Heart right ventricle (tissue), 16 donors: ENCODE data around the gene UMODL1. TPM values are rescaled to one million over a fixed set of nuclear protein-coding genes. Genes with fewer than 3 reads are reported as not detected.

Source experiments
- ATAC-seq, 8 donors: fragments of 200-7000 bp; cut with Tn5 transposase; one replicate each; pipeline ENCODE4 v1.9.1; 2020; ENCODE audit warnings: mild to moderate bottlenecking in 8 of 8, moderate library complexity in 8 of 8, moderate number of reproducible peaks in 1 of 8
- DNase-seq, 2 donors: peaks; one replicate each; pipeline ENCODE4 v3.0.0-alpha.2; 2020
- H3K27ac ChIP-seq, 10 donors: fragments of 200-600 bp; sonication (generic) in 2 of 10; one replicate each; pipeline versions ENCODE4 v1.5.0 to v1.8.0; 2020 to 2022; ENCODE audit warnings: mild to moderate bottlenecking in 3 of 10
- H3K27me3 ChIP-seq, 7 donors: fragments of 200-600 bp; one replicate each; pipeline ENCODE4 v1.8.0; 2021 to 2022; ENCODE audit warnings: mild to moderate bottlenecking in 2 of 7
- H3K36me3 ChIP-seq, 9 donors: fragments of 200-600 bp; sonication (generic) in 1 of 9; one replicate each; pipeline versions ENCODE4 v1.5.0 to v1.8.0; 2020 to 2022; ENCODE audit warnings: mild to moderate bottlenecking in 2 of 9
- H3K4me1 ChIP-seq, 9 donors: fragments of 200-600 bp; sonication (generic) in 1 of 9; one replicate each; pipeline versions ENCODE4 v1.5.0 to v1.8.0; 2020 to 2022; ENCODE audit warnings: mild to moderate bottlenecking in 4 of 9
- H3K4me3 ChIP-seq, 10 donors: fragments of 200-600 bp; sonication (generic) in 2 of 10; one replicate each; pipeline versions ENCODE4 v1.5.0 to v1.8.0; 2020 to 2022; ENCODE audit warnings: mild to moderate bottlenecking in 7 of 10, moderate library complexity in 2 of 10
- H3K9me3 ChIP-seq, 11 donors: fragments of 200-600 bp in 10 of 11; sonication (generic) in 2 of 11; one replicate each; pipeline versions ENCODE4 v1.5.0 to v1.8.0; 2013 to 2022; ENCODE audit warnings: mild to moderate bottlenecking in 2 of 11, control low read depth in 1 of 11, moderate library complexity in 1 of 11
- CTCF ChIP-seq, 9 donors: fragments of 200-600 bp; sonication (generic) in 2 of 9; IDR thresholded peaks; one replicate each; pipeline versions ENCODE4 v1.5.0 to v1.8.0; 2021 to 2022; ENCODE audit warnings: antibody characterized with exemption in 9 of 9, mild to moderate bottlenecking in 5 of 9, moderate library complexity in 1 of 9
- WGBS, 2 donors: extraction: QIAGEN DNeasy Blood & Tissue Kit; methylation state at CpG; one replicate each; pipeline ENCODE4 v1.1.7; 2013; ENCODE audit warnings: inconsistent platforms in 1 of 2; 5-methylcytosine and 5-hydroxymethylcytosine counted together
- intact Hi-C, 10 donors: fragments of 100-400 bp; cut with DNase I; formaldehyde crosslinking; loops; one replicate each; pipeline versions ENCODE4 v1.11.1 to v1.14.2; 2022
- polyA plus RNA-seq, 2 donors: library from polyadenylated mRNA; stranded (reverse); fragments of 200-250 nt; gene quantifications; one replicate each; pipeline ENCODE4 v1.2.3, GENCODE V29; 2013
- total RNA-seq, 10 donors: library from RNA; stranded (reverse); fragmentation: NEBNext Ultra II Directional in 3 of 10; extraction: Animal tissue kit (Norgen Biotek cat#: 25700) in 3 of 10; gene quantifications; one replicate each; pipeline versions ENCODE4 v1.2.1 to v1.2.4, GENCODE V29; 2021 to 2023
- donor health status: Arrhythmogenic right ventricular cardiomyopathy.
- donor health status: ischemic (EF 13 %, LVEDD 7.1; RV severe dilation, severe dysfunction).
- donor health status: healthy with polysubstance abuse.
- donor health status: DM: no; HTN: yes; CAD: no.
- donor health status: DM: no; HTN: no; CAD: no.
- donor health status: ischemic (EF 25% LVEDD 6.9; RV normal size, moderate dysfunction).
- donor health status: ischemic (EF 25% LVEDD 5.7; RV mildly dilated, moderate dysfunction).
- donor health status: healthy.
- donor health status: DM: yes; HTN: yes; CAD: no.
- donor health status: Ischemic cardiomyopathy.
- donor health status: ischemic (EF 35%, LVEDD 5.7; RV mildly dilated, moderate dysfunction).
- donor health status: nonischemic (EF 11% LVEDD 7.7; RV severe dilation, severe dysfunction).
- donor health status: DM: yes; HTN: yes; CAD: no.
- donor health status: PGD.
- donor health status: ischemic (EF 29% LVEDD 5.4; RV normal size, mild dysfunction).
- donor health status: nonischemic (EF 23%, LVEDD 6.1; RV moderate dilation, normal function).

The UMODL1 gene
- total and polyA plus RNA-seq, 12 donors: 0.13 to 0.31 (median 0.25) TPM; not detected in 9

GRCh38 chr21:42079008-42079938 lies 8.2 kb downstream of the UMODL1 start:
- no peak for DNase-seq
- Histone ChIP-seq H3K9me3 (no peaks in the 10 kb centered on the region), H3K36me3 (no peaks in the 10 kb centered on the region), H3K4me1 (peaks cover 0 to 20% (median 0%) of the 10 kb centered on the region in 9 donors), H3K4me3 (no peak overlapping the region), H3K27ac (no peak overlapping the region), H3K27me3 (peaks cover 0 to 28% (median 0%) of the 10 kb centered on the region in 7 donors)
- TF ChIP-seq CTCF (IDR thresholded peaks at IDR 0.05): no peak
- intact Hi-C loops: loop anchor here in 1 of 10 donors (10.0 kb wide), 1 partner anchor 856 kb away; no protein-coding TSS in a partner anchor
- ATAC-seq: no peak
- 86 to 92% methylated on average over 13 of the region's 13 CpGs for WGBS, 2 donors

- TF ChIP-seq CTCF (IDR thresholded peaks at IDR 0.05): no peak
- Histone ChIP-seq H3K4me3 (no peak overlapping the region), H3K4me1 (peaks cover 0 to 20% (median 0%) of the 10 kb centered on the region in 9 donors), H3K27ac (no peak overlapping the region), H3K9me3 (no peaks in the 10 kb centered on the region), H3K36me3 (no peaks in the 10 kb centered on the region), H3K27me3 (peaks cover 0 to 28% (median 0%) of the 10 kb centered on the region in 7 donors)
- WGBS, 2 donors: 66 to 69% methylated on average over 25 of the region's 25 CpGs
- DNase-seq (no peak), ATAC-seq (peak in 2 of 8 donors; percentile 15 to 16)
- intact Hi-C loops: loop anchor here in 1 of 10 donors (10.0 kb wide), 1 partner anchor 855 kb away; no protein-coding TSS in a partner anchor
Observed at GRCh38 chr21:42079939-42080787, 9.0 kb downstream of the UMODL1 start.

GRCh38 chr21:42080788-42081083 lies 9.6 kb downstream of the UMODL1 start:
- TF ChIP-seq CTCF (IDR thresholded peaks at IDR 0.05): no peak
- Histone ChIP-seq H3K27me3 (peaks cover 0 to 28% (median 0%) of the 10 kb centered on the region in 7 donors), H3K9me3 (no peaks in the 10 kb centered on the region), H3K27ac (peak overlapping the region in 1 of 10 donors; percentile 36), H3K4me3 (no peak overlapping the region), H3K36me3 (no peaks in the 10 kb centered on the region), H3K4me1 (peaks cover 0 to 20% (median 0%) of the 10 kb centered on the region in 9 donors)
- intact Hi-C loops: no loop called here
- no peak for DNase-seq
- 66 to 73% methylated on average over 6 of the region's 6 CpGs for WGBS, 2 donors
- peak in 2 of 8 donors; percentile 20 to 64 for ATAC-seq

- H3K4me3 ChIP-seq: no peak overlapping the region
- peaks cover 0 to 28% (median 0%) of the 10 kb centered on the region in 7 donors for H3K27me3 ChIP-seq
- ATAC-seq (peak in 1 of 8 donors; percentile 43), DNase-seq (no peak)
- intact Hi-C loops: no loop called here
- H3K4me1 ChIP-seq: peaks cover 0 to 20% (median 0%) of the 10 kb centered on the region in 9 donors
- peak overlapping the region in 1 of 10 donors; percentile 36 for H3K27ac ChIP-seq
- no peak for TF ChIP-seq CTCF (IDR thresholded peaks at IDR 0.05)
- no peaks in the 10 kb centered on the region for H3K9me3 ChIP-seq
- WGBS, 2 donors: 56 to 73% methylated on average over 8 of the region's 8 CpGs
- H3K36me3 ChIP-seq: no peaks in the 10 kb centered on the region
Observed at GRCh38 chr21:42081138-42081537, 10.0 kb downstream of the UMODL1 start.
